Body of pancreas (tissue), 4 donors: Measurements from ENCODE around the gene ZFP1.

Source experiments
- CTCF ChIP-seq, 7 experiments: fragments of 450-650 bp in 4 of 7; fragments of 200-600 bp in 3 of 7; sonication (generic) in 3 of 7; IDR thresholded peaks; one replicate each; pipeline ENCODE4 v1.5.1; 2016 to 2019; ENCODE audit warnings: antibody characterized with exemption in 7 of 7
- POLR2A ChIP-seq, 3 donors: fragments of 450-650 bp; IDR thresholded peaks; one replicate each; pipeline ENCODE4 v1.6.1; 2016; ENCODE audit warnings: antibody characterized with exemption in 3 of 3, mild to moderate bottlenecking in 2 of 3

- no peak for TF ChIP-seq CTCF (IDR thresholded peaks at IDR 0.05)
- TF ChIP-seq POLR2A (IDR thresholded peaks at IDR 0.05), result no peak
Measured at GRCh38 chr16:75139498-75139897, 8.8 kb upstream of the ZFP1 start.
